Right ventricle myocardium inferior (tissue), 1 donor: ENCODE measurements around the gene BHMT2. TPM values are rescaled to one million over a fixed set of nuclear protein-coding genes. Genes with fewer than 3 reads are reported as not detected.

ENCODE experiments used
- ATAC-seq: fragments of 200-7000 bp; cut with Tn5 transposase; one replicate; pipeline ENCODE4 v1.9.1; 2020; ENCODE audit warnings: mild to moderate bottlenecking, moderate library complexity
- DNase-seq: peaks from one replicate; pipeline ENCODE4 v3.0.0; 2021; ENCODE audit errors: missing footprints
- intact Hi-C: fragments of 100-400 bp; cut with DNase I; formaldehyde crosslinking; loops from one replicate; pipeline ENCODE4 v1.11.0; 2022
- long read RNA-seq: library from polyadenylated mRNA; unstranded; transcript quantifications from one replicate; pipeline ENCODE4 v2.0.0, GENCODE V29; 2021
- total RNA-seq: library from RNA; stranded (reverse); fragmentation: NEBNext Ultra II Directional; extraction: Animal tissue kit (Norgen Biotek cat#: 25700); gene quantifications from one replicate; pipeline ENCODE4 v1.2.1, GENCODE V29; 2021
- donor health status: DM: no; HTN: yes; CAD: no; lungs with severe emphysema.

The BHMT2 gene, protein sequence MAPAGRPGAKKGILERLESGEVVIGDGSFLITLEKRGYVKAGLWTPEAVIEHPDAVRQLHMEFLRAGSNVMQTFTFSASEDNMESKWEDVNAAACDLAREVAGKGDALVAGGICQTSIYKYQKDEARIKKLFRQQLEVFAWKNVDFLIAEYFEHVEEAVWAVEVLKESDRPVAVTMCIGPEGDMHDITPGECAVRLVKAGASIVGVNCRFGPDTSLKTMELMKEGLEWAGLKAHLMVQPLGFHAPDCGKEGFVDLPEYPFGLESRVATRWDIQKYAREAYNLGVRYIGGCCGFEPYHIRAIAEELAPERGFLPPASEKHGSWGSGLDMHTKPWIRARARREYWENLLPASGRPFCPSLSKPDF
- total RNA-seq: 8.9 TPM
- long read RNA-seq, transcript BHMT2-201 (8 exons, 2,050 nt): major isoform, 7 of 10 reads
- long read RNA-seq, partial matches to known transcripts: 2 of 10 reads
- long read RNA-seq, other reads (novel, unspliced or antisense): 1 of 10 reads

DNA sequence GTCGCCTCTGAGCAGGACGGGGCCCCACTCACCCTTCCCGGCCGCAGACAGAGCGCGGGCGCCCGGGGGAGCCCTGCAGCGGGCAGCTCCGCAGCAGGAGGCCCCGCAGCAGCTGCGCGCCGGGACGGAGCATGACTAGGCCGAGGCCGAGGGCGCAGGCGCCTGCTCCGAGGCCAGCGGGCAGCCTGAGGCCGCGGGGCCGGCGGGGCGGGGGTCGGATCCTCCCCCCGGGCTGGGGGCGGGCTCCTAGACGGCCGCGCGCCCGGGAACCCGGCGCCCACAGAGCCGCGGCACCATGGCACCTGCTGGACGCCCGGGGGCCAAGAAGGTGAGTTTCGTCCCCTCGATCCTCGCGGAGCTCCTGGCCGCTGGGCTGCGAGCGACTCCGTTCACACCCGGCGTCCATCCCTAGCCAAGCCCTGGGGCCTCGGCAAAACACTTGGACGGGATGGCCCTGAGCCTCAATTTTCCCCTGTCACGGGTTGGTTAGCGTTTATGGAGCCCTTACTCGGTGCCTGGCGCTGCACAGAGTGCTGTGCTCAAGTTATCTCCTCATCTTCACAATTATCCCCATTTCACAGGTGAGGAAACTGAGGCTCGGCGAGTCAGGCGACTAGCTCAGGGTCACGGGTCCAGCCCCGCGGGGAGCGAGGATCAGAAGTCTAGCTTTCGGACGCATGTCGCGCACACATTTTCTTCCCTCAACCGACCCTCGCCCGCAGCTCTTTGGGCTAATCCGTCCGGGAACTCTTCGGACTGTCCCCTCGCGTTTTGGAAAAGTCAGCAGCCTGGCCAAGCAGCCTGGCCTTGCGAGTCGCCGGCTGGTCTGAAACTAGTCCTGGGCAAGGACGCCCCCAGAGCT is at the start of gene BHMT2, which contains the start of gene DMGDH:
TSS of gene BHMT2 (plus strand) at position 280 of the 862 bp plus-strand sequence. CDS start at position 296, 16 bp downstream.
TSS of gene DMGDH (minus strand) at position 187 of the 862 bp plus-strand sequence. CDS start at position 133, 54 bp downstream.
- intact Hi-C loops: no loop called here
- peak; percentile 91 for ATAC-seq
- peak; percentile 79 for DNase-seq

DNA sequence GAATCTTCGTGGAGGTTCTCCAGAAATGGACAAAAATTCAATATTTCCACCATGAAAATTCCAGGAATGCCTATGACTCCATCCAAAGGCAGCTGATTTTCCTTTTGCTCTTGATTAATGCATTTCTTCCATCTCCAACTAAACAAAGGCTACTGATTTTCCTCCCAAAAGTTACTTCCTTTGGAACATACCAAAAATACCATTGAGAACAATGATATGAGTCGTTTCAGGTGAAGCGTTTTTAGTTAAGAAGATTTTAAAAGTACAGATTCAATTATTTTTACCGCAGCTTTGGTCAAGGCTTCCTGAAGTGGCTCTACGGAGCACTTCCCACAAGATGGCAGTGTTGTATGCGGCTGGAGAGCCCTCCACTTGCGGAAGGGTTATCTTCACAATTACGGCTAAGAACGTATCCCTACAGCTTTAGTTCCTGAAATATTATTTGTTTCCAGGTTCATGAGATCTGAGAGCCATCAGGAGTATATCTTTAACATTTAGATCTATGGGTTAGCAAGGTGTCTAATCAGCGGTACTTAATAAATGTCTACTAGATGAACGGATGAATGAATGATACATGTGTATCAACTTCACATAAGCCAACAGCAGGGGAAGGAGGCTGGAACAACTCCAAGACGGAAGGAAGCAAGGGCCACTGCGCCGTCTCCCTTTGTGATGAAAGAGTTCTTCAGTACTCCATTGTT is 48.6 kb upstream of the BHMT2 start:
- DNase-seq: no peak
- intact Hi-C loops: loop anchor here (1.0 to 10.0 kb wide), 2 partner anchors 112 to 1064 kb away; no protein-coding TSS in a partner anchor

GRCh38 chr5:79021753-79022152 is 47.8 kb upstream of the BHMT2 start:
- ATAC-seq: no peak
- intact Hi-C loops: loop anchor here (1.0 to 10.0 kb wide), 2 partner anchors 112 to 1063 kb away; no protein-coding TSS in a partner anchor

More for the DNA sequence above, 48.6 kb upstream of the BHMT2 start:
- peak; percentile 71 for ATAC-seq

DNA sequence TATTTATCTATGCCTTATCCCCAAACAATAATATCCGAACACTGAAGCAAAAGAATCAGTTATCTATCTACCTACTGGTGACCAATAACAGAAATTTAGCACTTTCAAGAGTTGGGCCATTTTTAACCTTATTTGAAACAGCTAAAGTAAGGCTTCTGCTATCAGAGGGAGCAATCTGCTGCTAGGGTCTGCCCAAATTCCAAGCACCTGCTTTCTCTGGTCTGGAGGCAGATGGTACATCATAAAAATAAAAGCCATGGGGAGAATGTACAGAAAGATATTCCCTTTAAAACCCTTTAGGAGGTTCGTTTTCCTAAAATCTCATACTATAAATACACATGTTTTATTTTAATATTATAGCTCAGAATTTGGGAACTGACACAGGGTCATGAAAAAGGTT is 46.8 kb upstream of the BHMT2 start:
- ATAC-seq (no peak), DNase-seq (no peak)
- intact Hi-C loops: loop anchor here (10.0 kb wide), 1 partner anchor 1062 kb away; no protein-coding TSS in a partner anchor

More at GRCh38 chr5:79021753-79022152, 47.8 kb upstream of the BHMT2 start:
- no peak for DNase-seq

- intact Hi-C loops: loop anchor here (10.0 kb wide), 1 partner anchor 1061 kb away; no protein-coding TSS in a partner anchor
- DNase-seq (no peak), ATAC-seq (no peak)
Measured at GRCh38 chr5:79023348-79023747, 46.2 kb upstream of the BHMT2 start.

GRCh38 chr5:79023947-79024346 is 45.6 kb upstream of the BHMT2 start:
- DNase-seq (no peak), ATAC-seq (no peak)
- intact Hi-C loops: loop anchor here (10.0 kb wide), 1 partner anchor 1061 kb away; no protein-coding TSS in a partner anchor

- intact Hi-C loops: loop anchor here (1.0 to 10.0 kb wide), 4 partner anchors 85 to 1060 kb away; no protein-coding TSS in a partner anchor
- DNase-seq (peak; percentile 79), ATAC-seq (peak; percentile 68)
Measured at GRCh38 chr5:79025054-79025472, 44.5 kb upstream of the BHMT2 start.

GRCh38 chr5:79030663-79031484 is 38.7 kb upstream of the BHMT2 start:
- ATAC-seq (no peak), DNase-seq (no peak)
- intact Hi-C loops: no loop called here

GRCh38 chr5:79031485-79031867 is 38.1 kb upstream of the BHMT2 start:
- intact Hi-C loops: no loop called here
- ATAC-seq: no peak
- DNase-seq: no peak

DNA sequence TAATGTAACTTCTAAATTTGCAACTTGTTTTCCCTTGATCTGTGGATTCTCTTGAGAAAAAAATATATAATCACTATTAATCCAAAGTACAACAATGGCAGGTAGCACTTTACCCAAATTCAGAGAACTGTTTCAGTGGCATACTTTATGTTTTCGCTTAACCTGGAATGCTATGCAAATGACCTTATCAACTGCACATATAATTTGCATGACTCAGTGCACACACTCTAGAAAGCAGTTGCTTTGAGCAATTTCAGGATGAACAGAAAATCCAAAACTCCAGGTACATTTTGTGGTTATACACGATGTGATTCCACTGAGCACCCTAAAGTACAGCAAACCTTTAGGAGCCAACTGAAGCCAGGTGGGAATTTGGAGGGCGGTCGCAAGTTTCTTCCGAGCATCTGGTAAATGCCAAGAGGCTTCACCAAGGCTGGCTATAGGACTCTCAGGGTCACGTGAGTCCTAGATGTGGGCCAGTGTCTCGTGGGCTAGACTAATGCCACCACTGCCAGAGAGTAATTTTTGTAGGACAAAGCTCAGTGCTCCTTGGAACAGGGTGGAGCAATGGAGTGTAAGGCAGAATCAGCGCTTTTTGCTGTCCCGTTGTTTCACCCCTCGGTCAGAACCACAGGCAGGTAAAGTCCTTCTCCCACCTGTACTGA is 37.4 kb upstream of the BHMT2 start:
- ATAC-seq (no peak), DNase-seq (no peak)
- intact Hi-C loops: no loop called here

GRCh38 chr5:79032782-79033181 is 36.8 kb upstream of the BHMT2 start:
- intact Hi-C loops: no loop called here
- no peak for DNase-seq
- ATAC-seq: no peak

DNA sequence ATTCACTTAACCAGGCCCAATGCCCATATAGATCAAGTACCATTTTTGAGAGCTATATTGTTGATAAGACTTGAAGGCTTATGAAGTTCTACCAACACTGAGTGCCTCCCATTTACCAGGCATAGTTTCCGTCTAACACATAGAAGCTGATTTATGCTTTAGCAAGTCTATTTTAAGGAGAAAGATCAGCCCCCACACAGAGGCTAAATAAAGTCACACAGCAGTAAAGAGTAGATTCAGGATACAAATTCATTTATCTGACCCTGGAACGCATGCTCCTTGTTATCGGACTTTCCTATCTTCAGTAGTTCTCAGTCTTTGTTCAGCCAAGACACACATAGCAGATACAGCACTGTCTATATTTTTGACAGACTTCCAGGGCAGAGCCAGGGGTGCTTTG is 34.3 kb upstream of the BHMT2 start:
- ATAC-seq: no peak
- no peak for DNase-seq
- intact Hi-C loops: no loop called here

DNA sequence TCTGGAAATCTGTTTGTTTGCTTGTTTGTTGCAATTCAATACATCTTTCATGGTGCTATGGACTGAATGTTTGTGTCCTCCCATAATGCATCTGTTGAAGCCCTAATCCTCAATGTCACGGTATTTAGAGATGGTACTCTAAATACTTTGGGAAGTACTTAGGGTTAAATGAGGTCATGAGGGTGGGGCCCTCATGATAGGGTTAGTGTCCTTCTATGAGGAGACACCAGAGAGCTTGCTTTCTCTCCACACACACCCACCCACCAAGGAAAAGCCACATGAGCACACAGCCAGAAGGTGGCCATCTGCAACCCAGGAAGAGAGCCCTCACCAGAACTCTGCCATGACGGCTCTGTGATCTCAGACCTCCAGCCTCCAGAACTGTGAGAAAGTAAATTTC is 32.8 kb upstream of the BHMT2 start:
- ATAC-seq: no peak
- no peak for DNase-seq
- intact Hi-C loops: no loop called here

DNA sequence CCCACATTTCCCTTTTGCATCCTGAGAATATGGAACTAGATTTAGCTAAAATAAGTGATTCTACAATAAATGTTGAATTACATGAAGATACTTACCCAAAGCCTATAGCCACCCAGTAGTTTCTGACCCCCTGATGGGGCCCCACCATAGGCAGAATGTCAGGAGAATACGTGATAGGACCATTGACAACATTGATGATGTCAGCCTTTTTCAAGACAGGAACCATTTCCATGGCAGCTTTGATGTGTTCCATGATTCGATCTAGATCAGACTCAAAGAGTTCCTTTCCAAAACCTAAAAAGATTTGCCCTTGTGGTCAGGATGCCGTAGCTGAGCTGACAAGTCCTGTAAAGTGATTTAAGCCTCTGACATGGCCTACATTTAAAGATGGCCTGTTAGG is 27.4 kb upstream of the BHMT2 start:
- no peak for DNase-seq
- ATAC-seq: no peak
- intact Hi-C loops: no loop called here

DNA sequence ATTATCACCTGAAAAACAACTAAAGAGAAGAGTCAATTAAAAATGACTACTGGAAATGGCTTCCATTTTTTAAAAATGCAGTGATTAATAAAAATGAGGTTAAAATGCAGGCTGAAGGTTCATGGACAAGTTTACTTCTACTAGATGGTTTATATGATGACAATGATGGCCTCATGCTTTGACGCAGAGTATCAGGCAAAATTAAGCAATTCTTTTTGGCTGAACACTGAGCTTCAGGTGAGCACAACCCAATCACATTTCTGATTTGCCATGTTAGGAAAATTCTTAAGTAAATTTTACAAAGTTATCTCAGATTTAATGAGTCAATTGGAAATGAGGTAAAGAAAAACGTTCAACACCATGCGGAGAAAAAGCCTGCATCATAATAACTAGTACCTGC is 22.4 kb upstream of the BHMT2 start:
- intact Hi-C loops: no loop called here
- no peak for ATAC-seq
- no peak for DNase-seq

GRCh38 chr5:79048437-79048836 is 21.1 kb upstream of the BHMT2 start:
- intact Hi-C loops: no loop called here
- no peak for ATAC-seq
- DNase-seq: no peak

- DNase-seq: no peak
- intact Hi-C loops: no loop called here
- ATAC-seq: no peak
Measured at GRCh38 chr5:79050498-79050897, 19.1 kb upstream of the BHMT2 start.
